ENCODE results near the gene DLG2.
A peak's percentile ranks its signal among the peaks of the same experiment; 100 is the strongest.
"Not testable (repeated sequence)": the region's sequence is repeated elsewhere in the genome, so short reads cannot be mapped to it uniquely, and the experiment has no call there.

The DLG2 gene

GRCh38 chr11:84990141-84990540, 637.0 kb downstream of the DLG2 start:
- H3K9me3 Mint-ChIP-seq = peaks cover 5% of the 10 kb centered on the region
- H3K36me3 Mint-ChIP-seq = peaks cover 2% of the 10 kb centered on the region
- ATAC-seq (ENCODE audit: low read depth) (no peak), DNase-seq (ENCODE audit: low spot score in 2 of 2) (no peak)
- H3K4me3 Mint-ChIP-seq = no peak overlapping the region
- H3K27ac Mint-ChIP-seq = no peak overlapping the region
- H3K4me1 Mint-ChIP-seq = peaks cover 7% of the 10 kb centered on the region
- no peaks in the 10 kb centered on the region for H3K27me3 Mint-ChIP-seq

GRCh38 chr11:84987686-84988187, 639.4 kb downstream of the DLG2 start:
- not testable (repeated sequence) for ATAC-seq (ENCODE audit: low read depth); H3K9me3 Mint-ChIP-seq; DNase-seq (ENCODE audit: low spot score in 2 of 2); H3K4me3 Mint-ChIP-seq; H3K27ac Mint-ChIP-seq; H3K36me3 Mint-ChIP-seq; H3K27me3 Mint-ChIP-seq; H3K4me1 Mint-ChIP-seq

GRCh38 chr11:84981301-84981700, 645.8 kb downstream of the DLG2 start:
- Mint-ChIP-seq H3K4me1 (peaks cover 9% of the 10 kb centered on the region), H3K4me3 (no peak overlapping the region)
- no peak for DNase-seq (ENCODE audit: low spot score in 2 of 2)

GRCh38 chr11:84969103-84969502, 658.0 kb downstream of the DLG2 start:
- no peak for DNase-seq (ENCODE audit: low spot score in 2 of 2)

More at GRCh38 chr11:84981301-84981700, 645.8 kb downstream of the DLG2 start:
- no peak overlapping the region for H3K27ac Mint-ChIP-seq
- H3K36me3 Mint-ChIP-seq = peaks cover 7% of the 10 kb centered on the region
- H3K9me3 Mint-ChIP-seq = peaks cover 7% of the 10 kb centered on the region
- no peak for ATAC-seq (ENCODE audit: low read depth)
- no peaks in the 10 kb centered on the region for H3K27me3 Mint-ChIP-seq

GRCh38 chr11:84965484-84965883, 661.7 kb downstream of the DLG2 start:
- no peak for DNase-seq (ENCODE audit: low spot score in 2 of 2)
- Mint-ChIP-seq H3K4me3 (no peak overlapping the region), H3K4me1 (peaks cover 3% of the 10 kb centered on the region), H3K27ac (no peak overlapping the region), H3K36me3 (no peaks in the 10 kb centered on the region), H3K9me3 (peaks cover 2% of the 10 kb centered on the region), H3K27me3 (no peaks in the 10 kb centered on the region)
- no peak for ATAC-seq (ENCODE audit: low read depth)

More at GRCh38 chr11:84969103-84969502, 658.0 kb downstream of the DLG2 start:
- Mint-ChIP-seq H3K36me3 (no peaks in the 10 kb centered on the region), H3K4me1 (no peaks in the 10 kb centered on the region), H3K4me3 (no peak overlapping the region), H3K27me3 (no peaks in the 10 kb centered on the region), H3K9me3 (peaks cover 2% of the 10 kb centered on the region), H3K27ac (no peak overlapping the region)
- no peak for ATAC-seq (ENCODE audit: low read depth)

- Mint-ChIP-seq H3K27me3 (no peaks in the 10 kb centered on the region), H3K4me3 (no peak overlapping the region), H3K4me1 (peaks cover 3% of the 10 kb centered on the region), H3K36me3 (no peaks in the 10 kb centered on the region), H3K27ac (no peak overlapping the region), H3K9me3 (no peaks in the 10 kb centered on the region)
- no peak for ATAC-seq (ENCODE audit: low read depth)
- no peak for DNase-seq (ENCODE audit: low spot score in 2 of 2)
Observed at GRCh38 chr11:84963240-84963639, 663.9 kb downstream of the DLG2 start.

GRCh38 chr11:84962018-84962417, 665.1 kb downstream of the DLG2 start:
- Mint-ChIP-seq H3K27ac (no peak overlapping the region), H3K4me3 (no peak overlapping the region), H3K4me1 (peaks cover 3% of the 10 kb centered on the region), H3K9me3 (no peaks in the 10 kb centered on the region), H3K36me3 (no peaks in the 10 kb centered on the region), H3K27me3 (no peaks in the 10 kb centered on the region)
- no peak for ATAC-seq (ENCODE audit: low read depth)
- DNase-seq (ENCODE audit: low spot score in 2 of 2) = no peak

GRCh38 chr11:84958295-84958694, 668.8 kb downstream of the DLG2 start:
- Mint-ChIP-seq H3K4me3 (no peak overlapping the region), H3K9me3 (no peaks in the 10 kb centered on the region)
- no peak for DNase-seq (ENCODE audit: low spot score in 2 of 2)

GRCh38 chr11:84950569-84951270, 676.4 kb downstream of the DLG2 start:
- Mint-ChIP-seq H3K27me3 (peaks cover 5% of the 10 kb centered on the region), H3K27ac (no peak overlapping the region), H3K9me3 (no peaks in the 10 kb centered on the region), H3K36me3 (peaks cover 4% of the 10 kb centered on the region), H3K4me1 (no peaks in the 10 kb centered on the region), H3K4me3 (no peak overlapping the region)
- ATAC-seq (ENCODE audit: low read depth) = no peak
- no peak for DNase-seq (ENCODE audit: low spot score in 2 of 2)

More at GRCh38 chr11:84958295-84958694, 668.8 kb downstream of the DLG2 start:
- H3K4me1 Mint-ChIP-seq = peaks cover 3% of the 10 kb centered on the region
- no peak overlapping the region for H3K27ac Mint-ChIP-seq
- H3K36me3 Mint-ChIP-seq = no peaks in the 10 kb centered on the region
- ATAC-seq (ENCODE audit: low read depth) = no peak
- no peaks in the 10 kb centered on the region for H3K27me3 Mint-ChIP-seq

- Mint-ChIP-seq H3K27ac (no peak overlapping the region), H3K4me1 (no peaks in the 10 kb centered on the region), H3K27me3 (peaks cover 8% of the 10 kb centered on the region), H3K9me3 (peaks cover 10% of the 10 kb centered on the region), H3K36me3 (peaks cover 13% of the 10 kb centered on the region), H3K4me3 (no peak overlapping the region)
- no peak for ATAC-seq (ENCODE audit: low read depth)
- no peak for DNase-seq (ENCODE audit: low spot score in 2 of 2)
Observed at GRCh38 chr11:84947970-84948580, 679.1 kb downstream of the DLG2 start.

- Mint-ChIP-seq H3K36me3 (peaks cover 13% of the 10 kb centered on the region), H3K4me3 (no peak overlapping the region), H3K27me3 (peaks cover 8% of the 10 kb centered on the region), H3K4me1 (no peaks in the 10 kb centered on the region), H3K27ac (no peak overlapping the region), H3K9me3 (peaks cover 12% of the 10 kb centered on the region)
- ATAC-seq (ENCODE audit: low read depth) = no peak
- no peak for DNase-seq (ENCODE audit: low spot score in 2 of 2)
Observed at GRCh38 chr11:84947070-84947469, 680.1 kb downstream of the DLG2 start.

- peak; percentile 66 for ATAC-seq (ENCODE audit: low read depth)
- no peak overlapping the region for H3K27ac Mint-ChIP-seq
- H3K9me3 Mint-ChIP-seq = peaks cover 1% of the 10 kb centered on the region
- no peaks in the 10 kb centered on the region for H3K27me3 Mint-ChIP-seq
- peak overlapping the region; percentile 4 for H3K4me3 Mint-ChIP-seq
- H3K4me1 Mint-ChIP-seq = peaks cover 11% of the 10 kb centered on the region
- H3K36me3 Mint-ChIP-seq = no peaks in the 10 kb centered on the region
- DNase-seq (ENCODE audit: low spot score in 2 of 2) = no peak
Observed at GRCh38 chr11:84930863-84931262, 696.3 kb downstream of the DLG2 start.

GRCh38 chr11:84929738-84930137, 697.4 kb downstream of the DLG2 start:
- no peak overlapping the region for H3K4me3 Mint-ChIP-seq
- ATAC-seq (ENCODE audit: low read depth) (no peak), DNase-seq (ENCODE audit: low spot score in 2 of 2) (no peak)
- no peaks in the 10 kb centered on the region for H3K27me3 Mint-ChIP-seq
- H3K9me3 Mint-ChIP-seq = peaks cover 1% of the 10 kb centered on the region
- no peaks in the 10 kb centered on the region for H3K36me3 Mint-ChIP-seq
- no peak overlapping the region for H3K27ac Mint-ChIP-seq
- H3K4me1 Mint-ChIP-seq = peaks cover 11% of the 10 kb centered on the region

- no peak for ATAC-seq (ENCODE audit: low read depth)
- Mint-ChIP-seq H3K4me1 (peaks cover 7% of the 10 kb centered on the region), H3K36me3 (no peaks in the 10 kb centered on the region), H3K27me3 (peaks cover 5% of the 10 kb centered on the region), H3K9me3 (no peaks in the 10 kb centered on the region), H3K4me3 (no peak overlapping the region), H3K27ac (peak overlapping the region; percentile 53)
- no peak for DNase-seq (ENCODE audit: low spot score in 2 of 2)
Observed at GRCh38 chr11:84924154-84924692, 702.9 kb downstream of the DLG2 start.

All from memory B cell (primary cell).